ENCODE results near the gene ZC3H12A. TPM values are rescaled to one million over a fixed set of nuclear protein-coding genes. Genes with fewer than 3 reads are reported as not detected.

ZC3H12A gene
- total and polyA plus RNA-seq, 2 of the 8 experiments (the other 6 are each of a cell fraction or from before 2014, with no cell fraction given) = 7.4 to 10.0 TPM

DNA sequence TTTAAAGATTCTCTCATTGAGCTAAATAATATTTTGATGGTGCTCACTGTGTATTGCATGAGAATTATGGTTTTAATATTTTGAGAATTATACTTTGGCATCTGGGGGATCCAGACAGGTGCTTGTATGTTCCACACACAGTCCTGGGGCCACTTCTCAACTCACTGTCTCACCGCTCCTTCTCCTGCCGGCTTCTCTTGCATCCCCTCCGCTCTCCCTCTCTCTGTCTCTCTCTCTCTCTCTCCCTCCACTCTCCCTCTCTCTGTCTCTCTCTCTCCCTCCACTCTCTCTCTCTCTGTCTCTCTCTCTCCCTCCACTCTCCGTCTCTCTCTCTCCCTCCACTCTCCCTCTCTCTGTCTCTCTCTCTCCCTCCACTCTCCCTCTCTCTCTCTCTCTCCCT is 32.2 kb upstream of the ZC3H12A start:
- Histone ChIP-seq H4K91ac (replicated peaks; ENCODE audit: insufficient read length, low read length) (no peak overlapping the region), H4K8ac (ENCODE audit: extremely low read depth, insufficient read depth, low read length) (no peak overlapping the region), H2AK5ac (ENCODE audit: low read depth, low read length) (no peak overlapping the region), H3K4ac (replicated peaks; ENCODE audit: insufficient read length, low read depth, low read length) (no peak overlapping the region), H3K27ac (ENCODE audit: low read depth, low read length) (no peak overlapping the region), H3K18ac (ENCODE audit: extremely low read depth, low read length) (no peak overlapping the region), H4K20me1 (replicated peaks in 1 of 2; ENCODE audit: control insufficient read depth in 1 of 2, insufficient read depth in 2 of 2, low read length in 2 of 2) (no peaks in the 10 kb centered on the region), H3K23ac (ENCODE audit: insufficient read length) (no peak overlapping the region), H2BK120ac (replicated peaks; ENCODE audit: low read depth, low read length) (no peak overlapping the region), H3K27me3 (replicated peaks in 1 of 4; ENCODE audit: control insufficient read depth in 3 of 4, extremely low read depth in 1 of 4, insufficient read depth in 3 of 4, low read length in 3 of 4) (no peaks in the 10 kb centered on the region; a peak in 1 of 7 replicates), H2BK15ac (ENCODE audit: low read length) (no peak overlapping the region; the same call in 1 of the 2 replicates), H3K9ac (replicated peaks in 1 of 4; ENCODE audit: extremely low read depth in 1 of 4, low read depth in 3 of 4, low read length in 3 of 4) (no peak overlapping the region), H3K14ac (ENCODE audit: insufficient read length) (no peak overlapping the region), H3K9me3 (ENCODE audit: insufficient read depth in 2 of 2, low read depth in 1 of 2, low read length in 1 of 2) (no peaks in the 10 kb centered on the region), H2BK20ac (ENCODE audit: low read length) (no peak overlapping the region), H2BK5ac (ENCODE audit: low read depth, low read length) (no peak overlapping the region), H2AFZ (ENCODE audit: low read length) (no peak overlapping the region), H3K23me2 (ENCODE audit: low read depth, low read length) (peaks cover 3% of the 10 kb centered on the region; the same call in 1 of the 2 replicates), H3K4me1 (replicated peaks in 1 of 4; ENCODE audit: control insufficient read depth in 3 of 4, insufficient read depth in 4 of 4, low read length in 3 of 4) (peaks cover 0 to 9% (median 5%) of the 10 kb centered on the region in 4 experiments; a peak in 6 of 7 replicates), H3K56ac (replicated peaks; ENCODE audit: insufficient read length, low read depth, low read length) (no peak overlapping the region), H3K79me2 (ENCODE audit: control insufficient read depth in 1 of 2, insufficient read depth in 2 of 2, low read length in 2 of 2) (no peaks in the 10 kb centered on the region), H3K4me2 (ENCODE audit: insufficient read depth in 1 of 2, low read depth in 2 of 2, low read length in 2 of 2) (no peak overlapping the region), H2BK12ac (ENCODE audit: low read depth, low read length) (no peak overlapping the region), H3K79me1 (ENCODE audit: low read depth, low read length) (no peaks in the 10 kb centered on the region), H3K4me3 (ENCODE audit: extremely low read depth in 1 of 4, insufficient read depth in 2 of 4, low read depth in 3 of 4, low read length in 4 of 4) (no peak overlapping the region), H4K5ac (ENCODE audit: insufficient read length, low read depth, low read length) (no peak overlapping the region), H3K36me3 (ENCODE audit: control insufficient read depth in 2 of 4, insufficient read depth in 4 of 4, low read length in 3 of 4) (no peaks in the 10 kb centered on the region)
- 90% methylated on average over 4 of the region's 4 CpGs; no CpG with 5 or more reads in 1 of the 2 experiments for WGBS, 2 experiments (ENCODE audit: extremely low coverage in 1 of 2, insufficient coverage in 1 of 2, insufficient read length in 1 of 2, insufficient replicate concordance in 2 of 2, low coverage in 1 of 2, low lambda C conversion rate in 2 of 2, missing lambda C conversion rate in 1 of 2)
- FAIRE-seq (no peak), DNase-seq (ENCODE audit: low read depth in 1 of 2, low spot score in 2 of 2) (no peak)
- ChIA-PET CTCF (ENCODE audit: partially characterized antibody) (interaction anchor here (0.5 to 0.6 kb wide), 2 partner anchors 76 to 942 kb away, joined by 3 read pairs; no protein-coding TSS in a partner anchor), POLR2A (ENCODE audit: partially characterized antibody) (no interaction called here)
- TF ChIP-seq SIN3A (conservative IDR thresholded peaks at IDR 0.05 in 1 of 2, IDR thresholded peaks at IDR 0.05 in 1 of 2; ENCODE audit: low read depth in 1 of 2, low read length in 2 of 2) (no peak), SIX5 (IDR thresholded peaks at IDR 0.05; ENCODE audit: low read depth, low read length) (no peak), BRCA1 (IDR thresholded peaks at IDR 0.05; ENCODE audit: low read depth, low read length) (no peak), EP300 (IDR thresholded peaks at IDR 0.05; ENCODE audit: borderline replicate concordance in 1 of 2, low read depth in 2 of 2, low read length in 2 of 2) (no peak), ASH2L (IDR thresholded peaks at IDR 0.05; ENCODE audit: low read length) (no peak)
- TF ChIP-seq, protein P1, sequence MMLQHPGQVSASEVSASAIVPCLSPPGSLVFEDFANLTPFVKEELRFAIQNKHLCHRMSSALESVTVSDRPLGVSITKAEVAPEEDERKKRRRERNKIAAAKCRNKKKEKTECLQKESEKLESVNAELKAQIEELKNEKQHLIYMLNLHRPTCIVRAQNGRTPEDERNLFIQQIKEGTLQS (IDR thresholded peaks at IDR 0.05; ENCODE audit: insufficient read depth, low read depth, low read length) = no peak
- TF ChIP-seq, protein P2, sequence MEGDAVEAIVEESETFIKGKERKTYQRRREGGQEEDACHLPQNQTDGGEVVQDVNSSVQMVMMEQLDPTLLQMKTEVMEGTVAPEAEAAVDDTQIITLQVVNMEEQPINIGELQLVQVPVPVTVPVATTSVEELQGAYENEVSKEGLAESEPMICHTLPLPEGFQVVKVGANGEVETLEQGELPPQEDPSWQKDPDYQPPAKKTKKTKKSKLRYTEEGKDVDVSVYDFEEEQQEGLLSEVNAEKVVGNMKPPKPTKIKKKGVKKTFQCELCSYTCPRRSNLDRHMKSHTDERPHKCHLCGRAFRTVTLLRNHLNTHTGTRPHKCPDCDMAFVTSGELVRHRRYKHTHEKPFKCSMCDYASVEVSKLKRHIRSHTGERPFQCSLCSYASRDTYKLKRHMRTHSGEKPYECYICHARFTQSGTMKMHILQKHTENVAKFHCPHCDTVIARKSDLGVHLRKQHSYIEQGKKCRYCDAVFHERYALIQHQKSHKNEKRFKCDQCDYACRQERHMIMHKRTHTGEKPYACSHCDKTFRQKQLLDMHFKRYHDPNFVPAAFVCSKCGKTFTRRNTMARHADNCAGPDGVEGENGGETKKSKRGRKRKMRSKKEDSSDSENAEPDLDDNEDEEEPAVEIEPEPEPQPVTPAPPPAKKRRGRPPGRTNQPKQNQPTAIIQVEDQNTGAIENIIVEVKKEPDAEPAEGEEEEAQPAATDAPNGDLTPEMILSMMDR (IDR thresholded peaks at IDR 0.05; ENCODE audit: control extremely low read depth in 1 of 3, insufficient read depth in 1 of 3, low read depth in 1 of 3, low read length in 3 of 3) = no peak
- TF ChIP-seq, protein P3, sequence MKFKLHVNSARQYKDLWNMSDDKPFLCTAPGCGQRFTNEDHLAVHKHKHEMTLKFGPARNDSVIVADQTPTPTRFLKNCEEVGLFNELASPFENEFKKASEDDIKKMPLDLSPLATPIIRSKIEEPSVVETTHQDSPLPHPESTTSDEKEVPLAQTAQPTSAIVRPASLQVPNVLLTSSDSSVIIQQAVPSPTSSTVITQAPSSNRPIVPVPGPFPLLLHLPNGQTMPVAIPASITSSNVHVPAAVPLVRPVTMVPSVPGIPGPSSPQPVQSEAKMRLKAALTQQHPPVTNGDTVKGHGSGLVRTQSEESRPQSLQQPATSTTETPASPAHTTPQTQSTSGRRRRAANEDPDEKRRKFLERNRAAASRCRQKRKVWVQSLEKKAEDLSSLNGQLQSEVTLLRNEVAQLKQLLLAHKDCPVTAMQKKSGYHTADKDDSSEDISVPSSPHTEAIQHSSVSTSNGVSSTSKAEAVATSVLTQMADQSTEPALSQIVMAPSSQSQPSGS (IDR thresholded peaks at IDR 0.05; ENCODE audit: low read length) = no peak

All from H1 (cell line).